Inflammatory macrophage treated with lipopolysaccharide for 1 hour (primary cell): ENCODE measurements around the gene LDLRAD3.

Experiments used
- DNase-seq, 2 donors: peaks; one replicate each; pipeline ENCODE4 v3.0.0-alpha.2; 2020 to 2022

Gene LDLRAD3

DNA sequence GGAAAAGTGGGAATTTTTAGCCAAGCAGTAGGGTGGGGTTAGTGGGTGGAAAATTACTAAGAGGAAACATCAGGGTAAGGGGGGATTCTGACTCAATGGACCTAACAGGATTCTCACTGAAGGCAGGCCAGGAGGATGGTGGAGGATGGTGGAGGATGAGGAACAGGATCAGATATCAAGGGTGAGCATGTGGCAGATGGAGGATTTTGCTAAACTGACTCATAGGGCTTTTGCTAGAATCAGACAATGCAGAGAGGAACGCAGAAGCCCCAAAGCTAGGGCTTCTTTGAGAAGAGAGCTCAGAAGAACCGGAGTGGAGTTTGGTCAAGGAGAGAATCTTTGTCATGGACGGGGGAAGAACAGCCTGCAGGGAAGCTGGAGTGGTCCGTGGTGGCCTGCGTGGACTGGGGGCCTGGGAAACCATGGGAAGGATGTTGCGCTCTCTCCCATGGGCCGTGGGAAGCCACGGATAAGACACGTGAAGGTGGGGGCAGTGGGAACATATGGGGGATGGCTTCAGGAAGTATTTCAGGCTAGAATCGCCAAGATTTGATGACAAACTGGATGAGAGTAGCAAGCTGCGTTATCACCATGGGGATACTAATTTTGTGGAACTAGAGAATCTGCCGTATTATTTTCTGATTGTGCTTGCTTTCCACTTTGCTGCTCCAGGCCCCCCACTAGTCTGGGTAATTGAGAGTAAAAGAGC, 165.2 kb downstream of the LDLRAD3 start:
- no peak for DNase-seq

DNA sequence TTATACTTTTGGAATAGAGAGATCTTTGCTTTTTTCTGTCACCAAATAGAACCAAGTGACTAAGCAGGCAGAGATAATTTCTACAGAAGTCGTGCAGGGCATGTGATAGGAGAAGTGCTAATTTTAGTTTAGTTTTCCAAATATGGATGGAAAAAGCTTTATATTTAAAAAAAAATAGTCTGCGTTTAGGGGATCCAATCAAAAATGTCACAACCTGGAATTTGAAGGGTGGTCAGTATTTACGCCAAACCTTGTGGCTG, 165.7 kb downstream of the LDLRAD3 start:
- no peak for DNase-seq

DNA sequence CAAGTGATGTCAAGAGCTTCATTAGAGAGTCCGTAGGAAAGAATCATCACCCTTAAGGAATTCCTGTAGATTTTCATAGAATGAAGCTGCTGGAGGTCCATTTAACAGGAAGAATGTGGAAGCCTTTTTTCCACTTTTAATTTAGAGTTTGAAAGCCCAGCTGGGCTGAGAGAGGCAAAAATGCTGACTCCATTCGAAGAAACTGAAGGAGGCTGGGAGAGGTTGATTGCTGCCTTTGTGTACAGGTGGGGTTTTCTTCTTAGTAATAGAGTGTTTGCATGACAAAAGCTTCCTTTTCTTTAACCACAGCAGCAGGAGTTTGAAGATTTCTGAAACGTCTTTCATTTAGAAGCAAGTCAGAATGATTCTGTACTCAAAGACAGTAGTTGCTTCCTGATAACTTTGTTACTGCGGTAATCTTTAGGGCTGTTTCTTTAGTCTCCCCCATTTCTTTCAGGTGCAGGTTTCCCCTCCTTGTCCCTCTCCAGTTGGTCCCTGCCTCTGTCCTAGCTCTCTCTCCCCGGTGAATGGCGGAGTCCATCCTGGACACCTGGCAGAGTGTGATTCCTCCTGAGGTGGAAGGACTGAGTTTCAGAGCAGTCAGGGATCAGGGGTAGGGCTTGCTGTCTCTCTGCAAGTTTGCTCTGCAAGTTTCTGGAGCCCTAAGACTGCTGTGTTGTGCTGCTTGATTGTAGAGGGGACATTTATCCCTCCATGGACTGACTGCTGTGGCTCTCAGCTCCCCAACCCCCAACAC, 166.2 kb downstream of the LDLRAD3 start:
- no peak for DNase-seq

DNA sequence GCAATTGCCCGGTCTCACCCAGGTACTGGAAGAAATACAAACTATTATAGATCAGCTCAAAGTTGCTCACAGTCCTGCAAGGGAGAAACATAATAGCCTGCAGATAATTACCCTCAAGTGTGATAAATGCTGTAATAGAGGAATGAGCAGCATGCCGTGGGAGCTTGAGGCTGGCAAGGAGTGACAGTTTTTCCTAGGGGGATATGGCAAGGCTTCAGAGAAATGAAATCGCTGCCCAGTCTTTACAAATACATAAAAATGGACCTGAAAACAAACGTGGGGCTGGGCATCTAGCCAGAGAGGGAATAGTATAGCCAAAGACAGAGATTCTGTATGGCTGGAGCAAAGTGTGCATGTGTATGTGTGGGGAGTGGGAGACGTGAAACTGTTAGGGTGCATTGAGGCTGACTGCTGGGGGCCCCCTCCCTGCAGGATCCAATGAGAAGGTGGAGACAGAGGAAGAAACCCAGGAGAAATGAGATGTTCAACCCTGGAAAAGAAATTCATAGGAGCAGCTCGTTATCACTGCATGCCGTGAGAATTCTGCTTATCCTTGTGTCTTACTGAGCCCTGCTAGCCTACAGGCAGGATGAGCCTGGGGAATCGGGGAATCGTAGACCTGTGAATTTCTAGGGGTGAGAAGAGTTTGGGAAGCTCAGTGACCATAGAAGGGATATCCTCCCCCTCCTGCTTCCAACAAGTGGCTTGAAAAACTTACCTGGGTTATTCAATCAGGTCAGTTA, 167.0 kb downstream of the LDLRAD3 start:
- DNase-seq, result no peak

DNA sequence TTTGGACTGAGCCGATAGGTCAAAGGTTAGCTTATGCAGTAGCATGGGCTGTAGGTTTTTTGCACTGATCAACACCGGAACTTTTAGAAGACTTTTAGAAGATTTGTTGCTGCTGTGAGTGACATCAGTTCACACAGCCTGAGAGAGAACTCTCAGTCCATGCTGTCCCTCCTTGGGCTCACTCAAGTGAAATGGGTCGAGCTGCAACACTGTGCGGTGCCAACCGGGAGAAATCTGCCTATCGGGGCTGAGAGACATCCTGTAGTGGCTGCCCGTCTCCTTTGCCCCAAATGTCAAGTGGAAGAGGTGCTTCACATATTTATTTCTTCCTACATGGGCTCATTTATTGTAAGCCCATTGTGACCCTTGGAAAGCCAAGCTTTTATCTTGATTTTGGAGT, 170.2 kb downstream of the LDLRAD3 start:
- no peak for DNase-seq

DNA sequence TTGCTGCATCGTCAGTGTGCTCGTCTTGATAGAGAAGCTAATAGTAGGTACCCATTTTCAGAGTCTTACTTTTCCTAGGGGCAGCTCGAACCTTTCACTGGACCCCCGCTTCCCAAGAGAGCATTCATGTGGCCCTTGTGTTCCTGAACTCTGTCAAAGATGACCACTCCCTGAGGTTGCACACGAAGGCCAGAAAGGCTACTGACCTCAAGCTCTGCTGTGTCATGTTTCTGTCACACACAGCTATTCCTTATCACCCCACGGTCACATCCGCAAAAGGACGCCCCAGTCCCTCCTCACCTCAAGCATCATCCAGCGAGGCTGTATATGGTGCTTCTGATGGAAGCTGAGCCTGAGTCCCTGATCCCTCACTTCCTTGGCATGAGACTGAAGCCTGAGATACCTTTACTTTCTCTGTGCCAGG, 171.5 kb downstream of the LDLRAD3 start:
- DNase-seq, result no peak

DNA sequence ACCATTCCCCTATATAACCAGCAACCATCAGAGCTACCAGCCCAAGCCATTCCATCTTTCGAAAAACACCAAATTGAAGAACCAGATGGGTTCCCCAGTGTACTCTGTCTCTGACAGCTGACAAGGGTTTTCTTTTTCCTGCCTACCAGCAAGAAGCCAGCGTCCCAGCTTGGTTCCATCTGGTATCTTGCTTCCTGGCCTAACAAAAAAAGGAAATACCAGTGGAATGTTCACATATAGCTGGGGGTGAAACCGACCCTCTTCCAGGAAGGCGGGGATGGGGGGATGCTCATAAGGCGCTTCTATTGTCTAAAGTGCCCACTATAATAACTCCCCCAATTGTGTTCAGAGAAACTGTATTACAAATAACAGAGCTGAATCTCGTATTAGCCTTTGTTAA, 172.3 kb downstream of the LDLRAD3 start:
- DNase-seq, result no peak

DNA sequence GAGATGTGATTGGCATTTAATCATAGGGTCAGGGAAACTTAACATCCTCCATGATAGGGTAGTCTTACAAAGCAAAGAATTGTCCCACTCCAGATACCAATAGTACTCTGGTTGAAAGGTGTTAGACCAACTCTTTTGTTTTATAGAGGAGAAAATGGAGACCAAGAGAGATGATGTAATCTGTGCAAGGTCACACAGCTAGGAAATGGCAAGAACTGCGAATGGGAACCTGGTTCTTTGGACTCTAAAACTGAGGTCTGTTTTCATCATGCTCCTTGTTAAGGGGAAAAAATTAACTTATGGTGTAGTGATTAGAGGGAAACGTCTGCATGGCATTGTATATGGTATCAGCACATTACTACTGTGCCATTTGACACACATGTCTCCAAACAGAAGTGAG, 174.2 kb downstream of the LDLRAD3 start:
- no peak for DNase-seq

DNA sequence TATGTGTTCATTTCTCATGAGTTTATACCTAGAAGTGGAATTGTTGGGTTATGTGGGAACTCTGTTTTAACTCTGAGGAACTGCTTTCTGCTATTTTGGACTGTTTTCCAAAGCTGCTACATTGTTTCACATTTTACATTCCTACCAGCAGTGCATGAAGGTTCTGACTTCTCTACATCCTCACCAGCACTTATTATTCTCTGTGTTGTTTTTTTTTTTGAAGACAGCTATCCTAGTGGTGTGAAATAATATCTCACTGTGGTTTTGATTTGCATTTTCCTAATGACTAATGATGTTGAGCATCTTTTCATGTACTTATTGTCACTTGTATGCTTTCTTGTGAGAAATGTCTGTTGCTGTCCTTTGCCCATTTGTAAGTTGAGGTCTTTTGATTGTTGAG, 175.4 kb downstream of the LDLRAD3 start:
- no peak for DNase-seq

DNA sequence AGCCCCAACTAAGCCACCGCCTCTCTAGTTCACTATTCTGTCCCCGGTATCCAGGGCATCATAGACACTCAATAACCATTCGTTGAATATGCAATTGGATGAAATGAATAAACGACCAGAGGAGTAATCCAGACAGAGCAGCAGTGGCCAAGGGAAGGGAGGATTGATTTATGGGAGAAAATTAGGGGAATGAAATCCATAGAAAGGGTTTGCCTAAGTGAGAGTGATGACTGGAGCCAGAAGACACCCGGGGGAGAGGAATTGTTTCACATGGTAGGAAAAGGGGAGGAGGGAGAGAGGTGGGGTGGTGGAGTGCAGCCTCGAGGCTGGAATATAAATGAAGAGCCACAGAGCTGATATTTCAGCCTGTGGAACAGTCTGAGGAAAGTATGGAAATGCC, 177.2 kb downstream of the LDLRAD3 start:
- DNase-seq, result no peak

DNA sequence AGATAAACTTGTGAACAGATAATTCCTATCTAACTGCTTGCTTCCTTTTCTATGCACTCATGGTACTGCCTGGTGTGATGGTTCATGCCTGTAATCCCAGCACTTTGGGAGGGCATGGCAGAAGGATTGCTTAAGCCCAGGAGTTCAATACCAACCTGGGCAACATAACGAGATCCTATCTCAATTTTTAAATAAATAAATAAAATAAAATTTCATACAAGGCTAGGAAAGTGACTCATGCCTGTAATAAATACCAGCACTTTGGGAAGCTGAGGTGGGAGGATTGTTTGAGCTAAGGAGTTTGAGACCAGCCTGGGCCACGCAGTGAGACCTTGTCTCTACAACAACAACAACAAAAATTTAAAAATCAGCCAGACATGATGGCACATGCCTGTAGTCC, 178.8 kb downstream of the LDLRAD3 start:
- no peak for DNase-seq

DNA sequence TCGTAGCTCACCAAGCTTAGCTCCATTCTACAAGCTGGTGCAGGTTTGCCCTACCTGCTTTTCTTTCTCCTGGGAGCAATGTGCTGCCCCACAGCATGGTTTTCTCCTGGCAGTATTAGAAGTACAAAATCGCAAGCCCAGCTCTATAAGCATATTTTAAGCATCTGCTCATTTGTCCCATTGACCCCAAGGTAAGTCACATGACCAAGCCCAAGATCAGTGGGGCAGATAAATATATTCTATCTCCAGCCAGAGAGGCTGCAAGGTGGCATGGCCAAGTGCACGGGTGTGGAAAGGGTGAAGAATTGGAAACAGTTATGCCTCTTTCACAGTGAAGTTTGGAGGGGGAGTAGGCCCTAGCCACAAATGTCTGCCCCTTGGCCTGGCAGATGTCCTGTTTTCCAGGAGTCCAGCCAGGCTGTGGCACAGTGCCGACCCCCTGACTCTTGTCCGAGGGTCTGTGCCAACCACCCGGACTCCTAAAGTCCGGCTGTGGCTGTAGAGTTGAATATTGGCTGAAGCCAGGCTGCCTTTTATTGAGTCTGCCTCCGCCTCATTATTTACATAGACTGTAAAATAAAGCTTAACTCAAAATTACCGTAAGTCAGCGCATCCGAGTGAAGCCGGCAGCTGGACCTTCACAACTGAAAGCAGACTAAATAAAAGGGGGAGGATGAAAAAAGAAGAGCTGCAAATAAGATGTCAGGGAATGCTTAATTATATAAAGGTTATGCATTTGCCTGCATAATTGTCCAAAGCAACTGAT, 179.7 kb downstream of the LDLRAD3 start:
- DNase-seq, result no peak

DNA sequence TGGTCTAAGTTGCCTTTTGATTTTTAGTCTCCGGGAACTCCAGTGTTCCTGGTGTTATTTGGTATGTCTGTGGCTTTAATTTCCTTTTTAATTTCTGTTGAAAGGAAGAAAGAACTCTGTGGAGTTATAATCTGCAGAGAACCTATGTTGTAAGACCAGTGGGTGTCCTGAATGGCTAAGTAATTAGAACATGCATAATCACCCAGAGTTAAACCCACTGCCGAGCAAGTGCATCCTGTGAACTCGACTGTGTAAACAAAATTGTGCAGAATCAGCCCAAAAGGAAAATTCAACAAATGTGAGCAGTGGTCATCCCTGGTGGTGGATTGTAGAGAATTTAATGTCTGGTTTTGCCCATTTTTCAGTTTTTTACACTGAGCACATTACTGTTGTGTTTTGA, 182.8 kb downstream of the LDLRAD3 start:
- no peak for DNase-seq

DNA sequence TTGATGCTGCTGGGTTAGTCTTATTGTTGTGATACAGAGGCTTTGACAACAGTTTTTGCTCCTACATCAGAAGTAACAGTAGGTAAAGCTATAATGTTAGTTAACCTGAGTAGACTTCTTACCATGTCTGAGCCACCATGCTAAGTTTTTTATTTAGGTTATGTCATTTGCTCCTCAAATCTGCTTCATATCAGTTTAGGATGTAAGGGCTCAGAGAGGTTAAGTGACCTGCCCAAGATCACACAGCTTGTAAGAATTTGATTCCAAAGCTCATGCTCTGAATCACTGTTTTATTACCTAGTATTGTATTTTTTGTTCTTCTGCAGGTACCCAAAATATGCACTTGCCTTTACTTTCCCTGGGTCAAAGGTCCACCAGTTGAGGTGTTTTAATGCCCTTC, 183.7 kb downstream of the LDLRAD3 start:
- DNase-seq, result no peak

DNA sequence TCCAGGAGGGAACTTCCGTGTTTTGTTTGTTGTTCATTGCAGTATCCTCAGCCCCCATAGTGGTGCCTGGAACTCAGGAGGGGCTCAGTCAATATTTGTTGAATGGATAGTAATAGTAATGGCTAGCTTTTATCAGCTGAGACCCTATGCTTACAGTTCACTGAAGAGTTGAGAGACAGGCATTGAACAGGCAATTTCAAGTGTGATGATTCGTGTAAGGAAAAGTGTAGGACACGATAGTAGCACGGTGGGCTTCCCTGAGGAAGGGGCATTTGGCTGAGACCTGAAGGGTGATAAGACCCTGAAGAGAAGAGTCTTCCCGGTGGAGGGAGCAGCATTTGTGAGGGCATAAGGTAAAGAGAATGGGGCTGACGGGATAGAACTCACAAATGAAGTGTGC, 186.1 kb downstream of the LDLRAD3 start:
- no peak for DNase-seq

DNA sequence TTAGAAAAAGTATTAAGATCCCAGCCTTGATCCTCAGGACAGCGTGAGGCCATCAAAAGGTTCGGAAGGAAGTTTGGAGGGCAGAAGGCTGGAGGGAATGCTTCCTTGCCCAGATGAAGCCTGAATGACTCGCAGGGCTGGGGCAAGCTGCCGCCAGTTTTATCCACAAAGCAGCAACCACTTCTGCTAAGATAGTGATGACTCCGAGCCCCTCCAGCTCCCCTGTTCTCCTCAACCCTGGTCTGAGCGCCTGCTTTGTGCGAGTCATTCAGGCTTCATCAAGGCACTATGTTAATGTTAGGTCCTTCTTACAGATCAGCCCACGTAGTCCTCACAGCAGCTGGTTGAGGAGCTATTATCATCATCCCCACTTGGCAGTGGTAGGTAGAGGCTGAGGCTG, 186.5 kb downstream of the LDLRAD3 start:
- DNase-seq, result no peak

DNA sequence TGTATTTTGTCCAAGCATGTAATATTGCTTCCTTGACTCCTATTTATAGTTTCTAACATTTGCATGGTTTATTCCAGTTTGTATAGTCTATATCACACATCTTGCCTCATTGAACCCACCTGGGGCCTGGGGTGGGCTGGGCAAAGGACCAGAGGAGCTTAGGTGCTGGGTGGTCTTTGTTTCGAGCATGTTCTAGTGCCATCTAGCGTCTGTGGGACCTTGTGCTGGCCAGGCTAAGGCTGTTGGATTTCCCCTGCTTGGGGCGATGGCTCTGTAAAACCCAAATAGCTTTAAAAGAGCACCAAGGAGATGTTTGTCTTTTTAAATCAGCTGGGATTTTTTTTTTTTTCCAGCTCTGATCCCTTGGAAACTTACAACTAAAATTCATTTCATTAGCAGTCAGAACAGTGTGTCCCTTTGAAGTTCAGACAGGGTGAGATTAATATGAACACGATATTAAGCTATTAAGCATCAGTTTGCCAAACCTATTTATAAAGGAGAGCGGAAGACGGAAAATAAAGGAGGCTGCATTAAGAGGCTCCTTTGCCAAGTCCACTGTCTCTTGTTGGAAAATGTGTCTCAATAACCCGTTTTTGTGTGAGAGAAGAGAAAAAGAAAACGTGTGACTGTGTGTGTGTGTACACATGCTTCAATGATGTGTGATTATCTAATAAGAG, 188.0 kb downstream of the LDLRAD3 start:
- peak in 1 of 2 donors; percentile 38 for DNase-seq

DNA sequence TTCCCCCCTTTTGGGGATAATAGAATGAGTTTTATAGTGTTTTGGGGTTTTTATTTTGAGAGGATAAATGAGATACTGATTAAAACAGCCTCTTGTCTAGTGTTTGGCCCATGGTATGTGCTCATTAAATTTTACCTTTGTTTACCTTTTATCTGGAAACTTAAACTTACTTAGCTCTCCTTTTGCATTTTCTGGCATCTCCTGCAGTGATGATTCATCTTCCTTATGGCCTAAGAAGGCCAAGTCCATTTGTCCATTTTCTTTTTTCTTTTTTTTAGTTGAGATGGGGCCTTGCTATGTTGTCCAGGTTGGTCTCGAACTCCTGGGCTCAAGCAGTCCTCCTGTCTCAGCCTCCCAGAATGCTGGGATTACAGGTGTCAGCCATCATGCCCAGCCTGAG, 189.1 kb downstream of the LDLRAD3 start:
- DNase-seq, result no peak

DNA sequence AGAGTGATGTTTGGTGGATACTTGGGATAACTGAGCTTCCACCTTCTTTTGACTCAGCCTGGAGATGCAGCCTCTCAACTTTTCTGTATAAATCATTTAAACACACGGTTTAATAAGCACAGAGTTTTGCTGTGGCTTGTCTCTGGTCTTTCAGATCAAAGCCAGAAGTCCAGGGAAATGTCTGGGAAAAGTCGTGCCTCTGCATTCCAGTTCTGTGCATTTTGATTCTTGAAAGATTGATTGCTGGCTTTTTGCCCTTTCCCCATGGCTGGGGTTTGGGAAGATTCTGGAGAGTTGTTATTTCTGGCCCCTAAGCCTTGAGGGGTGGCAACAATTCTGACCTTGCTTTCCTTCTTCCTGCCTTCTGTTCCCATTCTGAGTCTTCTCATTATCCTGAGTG, 191.2 kb downstream of the LDLRAD3 start:
- no peak for DNase-seq

DNA sequence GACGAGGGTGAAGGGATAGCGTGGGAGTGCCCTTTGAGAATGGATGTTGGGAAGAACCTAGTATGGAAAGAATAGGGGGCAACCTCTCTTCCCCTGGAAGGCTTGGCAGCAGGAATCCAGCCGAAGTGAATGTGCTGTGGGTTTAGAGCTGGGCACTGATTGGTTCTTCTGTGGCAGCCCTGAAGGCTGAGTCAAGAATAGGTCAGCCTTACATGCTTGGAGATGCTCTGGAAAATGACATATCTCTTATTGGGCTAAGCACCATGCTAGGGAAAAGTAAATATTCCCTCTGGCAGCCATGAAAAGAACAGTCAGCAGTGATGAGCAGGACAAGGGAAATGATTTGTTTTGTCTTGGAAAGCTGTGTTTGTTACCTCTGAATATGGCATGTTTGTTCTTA, 195.9 kb downstream of the LDLRAD3 start:
- DNase-seq, result no peak

DNA sequence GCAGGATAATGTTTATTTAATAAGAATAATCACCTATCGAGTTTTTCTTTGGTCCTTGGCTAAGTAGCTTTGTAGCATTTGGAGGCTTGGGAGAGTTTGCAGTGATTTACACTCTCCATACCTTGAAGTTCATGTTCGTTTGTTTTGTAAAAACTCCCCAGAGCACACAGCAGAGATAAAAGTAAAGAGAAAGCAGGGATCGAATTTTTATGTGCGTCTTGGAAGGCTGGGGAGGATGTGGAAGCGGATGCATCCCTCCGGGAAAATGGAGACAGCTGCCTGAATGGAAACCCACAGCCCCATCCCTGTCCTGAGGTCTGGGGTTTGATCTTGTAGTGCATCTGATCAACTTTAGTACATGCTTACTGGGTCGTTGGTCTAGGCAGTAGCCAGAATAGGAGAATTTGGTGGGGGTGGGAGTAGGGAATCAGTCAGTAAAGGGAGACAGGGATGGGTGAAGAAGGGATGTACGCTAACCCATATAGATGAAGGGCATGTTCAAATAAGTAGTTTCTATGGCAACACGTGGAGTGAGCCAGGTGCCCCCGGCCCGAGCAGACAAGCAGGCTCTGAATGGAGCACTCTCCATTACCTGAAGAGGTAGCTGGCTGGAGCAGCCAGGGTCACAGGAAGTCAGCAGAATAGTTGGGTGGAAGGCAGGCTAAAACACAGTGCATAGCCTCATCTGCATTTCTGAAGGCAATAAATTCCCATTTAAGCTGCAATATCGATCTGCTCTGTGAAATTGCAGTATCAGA, 197.5 kb downstream of the LDLRAD3 start:
- DNase-seq, result no peak

DNA sequence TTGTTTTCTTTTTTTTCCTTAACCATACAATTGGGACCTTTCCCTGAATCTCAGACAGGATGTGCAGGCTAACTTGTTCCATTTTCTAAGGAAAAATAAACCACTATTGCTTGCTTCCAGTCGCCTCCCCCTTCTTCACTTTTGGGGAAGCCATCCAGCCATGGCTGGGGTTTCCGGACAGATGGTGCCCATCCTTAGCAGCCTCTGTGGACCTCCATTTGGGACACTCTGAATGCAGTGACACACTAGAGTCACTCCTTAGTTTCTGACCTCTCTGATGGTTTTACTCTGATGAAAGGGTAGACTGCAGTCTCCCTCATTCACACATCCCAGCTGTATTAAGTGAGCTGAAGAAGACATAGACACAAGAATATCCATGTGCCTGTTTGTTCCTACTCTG, 198.1 kb downstream of the LDLRAD3 start:
- DNase-seq, result no peak
